GM12891 (cell line): ENCODE data around the gene PCDHA4.
"Not testable (repeated sequence)": the region's sequence is repeated elsewhere in the genome, so short reads cannot be mapped to it uniquely, and the experiment has no call there.

Source experiments
- DNase-seq: peaks from one replicate; pipeline ENCODE4 v3.0.0; 2011; ENCODE audit warnings: low spot score; ENCODE audit not compliant: insufficient read length
- FAIRE-seq: peaks from 2 replicates; lab custom pipeline; 2011; peaks lifted over from hg19 to GRCh38; lab: Jason Lieb, UNC
- PAX5 ChIP-seq: IDR thresholded peaks from 2 replicates; pipeline ENCODE4 v1.6.1; 2011; ENCODE audit warnings: low read length, moderate library complexity, mild to moderate bottlenecking; ENCODE audit not compliant: insufficient read depth, severe bottlenecking
- POLR2A ChIP-seq: IDR thresholded peaks from 2 replicates; pipeline ENCODE4 v1.6.1; 2011; ENCODE audit warnings: low read depth, low read length, control low read depth
- POLR2AphosphoS5 ChIP-seq: IDR thresholded peaks from 2 replicates; pipeline ENCODE4 v1.6.1; 2011; ENCODE audit warnings: low read depth, low read length, control low read depth
- POU2F2 ChIP-seq: IDR thresholded peaks from 2 replicates; pipeline ENCODE4 v1.6.1; 2011; ENCODE audit warnings: low read depth, mild to moderate bottlenecking, control low read depth, low read length, moderate library complexity
- SPI1 ChIP-seq: IDR thresholded peaks from 2 replicates; pipeline ENCODE4 v1.6.1; 2011; ENCODE audit warnings: low read depth, low read length, control low read depth
- TAF1 ChIP-seq: IDR thresholded peaks from 2 replicates; pipeline ENCODE4 v1.6.1; 2011; ENCODE audit warnings: low read depth, low read length, control low read depth

Gene PCDHA4

DNA sequence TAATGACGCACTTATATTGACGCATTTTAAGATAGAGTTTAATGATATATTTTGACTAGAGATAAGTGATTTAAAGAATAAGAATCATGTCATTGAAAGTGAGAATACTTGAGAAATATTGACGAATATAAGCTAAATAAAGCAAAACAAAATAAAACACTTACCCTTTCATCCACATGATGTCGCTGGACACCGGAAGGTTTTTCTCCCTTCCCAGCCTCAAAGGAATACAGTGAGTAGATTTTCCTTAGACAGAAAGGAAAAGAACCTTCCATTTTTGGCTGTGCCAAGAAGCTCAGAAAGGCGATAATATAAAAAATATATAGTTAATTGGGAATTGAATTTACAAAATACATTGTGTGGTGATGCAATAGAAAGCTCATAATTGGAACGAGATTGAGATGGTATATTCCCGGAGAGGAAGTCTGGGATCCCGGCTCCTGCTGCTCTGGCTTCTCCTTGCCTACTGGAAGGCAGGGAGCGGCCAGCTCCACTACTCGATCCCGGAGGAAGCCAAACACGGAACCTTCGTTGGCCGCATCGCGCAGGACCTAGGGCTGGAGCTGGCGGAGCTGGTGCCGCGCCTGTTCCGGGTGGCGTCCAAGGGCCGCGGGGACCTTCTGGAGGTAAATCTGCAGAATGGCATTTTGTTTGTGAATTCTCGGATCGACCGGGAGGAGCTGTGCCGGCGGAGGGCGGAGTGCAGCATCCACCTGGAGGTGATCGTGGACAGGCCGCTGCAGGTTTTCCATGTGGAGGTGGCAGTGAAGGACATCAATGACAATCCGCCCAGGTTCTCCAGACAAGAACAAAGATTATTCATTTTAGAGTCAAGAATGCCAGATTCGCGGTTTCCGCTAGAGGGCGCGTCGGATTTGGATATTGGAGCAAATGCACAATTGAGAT, 14.8 kb downstream of the PCDHA4 start, which contains the start of gene PCDHA5:
TSS of gene PCDHA5 (plus strand) at position 239 of the 906 bp plus-strand sequence.
- FAIRE-seq (no peak), DNase-seq (no peak)
- TF ChIP-seq PAX5 = no peak
- no peak for TF ChIP-seq POLR2AphosphoS5
- TF ChIP-seq SPI1 = no peak
- TF ChIP-seq POLR2A = no peak
- TF ChIP-seq TAF1 = no peak
- no peak for TF ChIP-seq POU2F2

DNA sequence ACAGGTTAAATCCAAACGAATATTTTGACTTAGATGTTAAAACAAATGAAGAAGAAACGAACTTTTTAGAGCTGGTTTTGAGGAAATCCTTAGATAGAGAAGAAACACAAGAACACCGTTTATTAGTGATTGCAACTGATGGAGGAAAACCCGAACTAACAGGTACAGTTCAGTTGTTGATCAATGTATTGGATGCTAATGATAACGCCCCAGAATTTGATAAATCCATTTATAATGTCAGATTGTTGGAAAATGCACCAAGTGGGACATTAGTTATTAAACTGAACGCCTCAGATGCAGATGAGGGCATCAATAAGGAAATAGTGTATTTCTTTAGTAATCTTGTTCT, 15.4 kb downstream of the PCDHA4 start:
- FAIRE-seq = no peak
- no peak for DNase-seq

DNA sequence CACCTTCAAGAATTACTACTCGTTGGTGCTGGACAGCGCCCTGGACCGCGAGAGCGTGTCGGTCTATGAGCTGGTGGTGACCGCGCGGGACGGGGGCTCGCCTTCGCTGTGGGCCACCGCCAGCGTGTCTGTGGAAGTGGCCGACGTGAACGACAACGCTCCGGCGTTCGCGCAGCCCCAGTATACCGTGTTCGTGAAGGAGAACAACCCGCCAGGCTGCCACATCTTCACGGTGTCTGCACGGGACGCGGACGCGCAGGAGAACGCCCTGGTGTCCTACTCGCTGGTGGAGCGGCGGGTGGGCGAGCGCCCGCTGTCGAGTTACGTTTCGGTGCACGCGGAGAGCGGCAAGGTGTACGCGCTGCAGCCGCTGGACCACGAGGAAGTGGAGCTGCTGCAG, 16.1 kb downstream of the PCDHA4 start:
- FAIRE-seq, DNase-seq: not testable (repeated sequence)

More for the DNA sequence above, 15.4 kb downstream of the PCDHA4 start:
- TF ChIP-seq PAX5 (no peak), TAF1 (no peak), SPI1 (no peak), POLR2A (no peak), POLR2AphosphoS5 (no peak), POU2F2 (no peak)

DNA sequence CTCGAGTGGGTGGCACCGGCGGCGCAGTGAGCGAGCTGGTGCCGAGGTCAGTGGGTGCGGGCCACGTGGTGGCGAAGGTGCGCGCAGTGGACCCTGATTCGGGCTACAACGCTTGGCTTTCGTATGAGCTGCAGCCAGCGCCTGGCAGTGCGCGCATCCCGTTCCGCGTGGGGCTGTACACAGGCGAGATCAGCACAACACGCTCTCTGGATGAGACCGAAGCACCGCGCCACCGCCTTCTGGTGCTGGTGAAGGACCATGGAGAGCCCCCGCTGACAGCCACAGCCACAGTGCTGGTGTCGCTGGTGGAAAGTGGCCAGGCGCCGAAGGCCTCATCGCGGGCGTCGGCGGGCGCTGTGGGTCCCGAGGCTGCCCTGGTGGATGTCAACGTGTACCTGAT, 16.6 kb downstream of the PCDHA4 start:
- TF ChIP-seq POU2F2 (no peak), POLR2A (no peak), POLR2AphosphoS5 (no peak), TAF1 (no peak), SPI1 (no peak), PAX5 (no peak)

DNA sequence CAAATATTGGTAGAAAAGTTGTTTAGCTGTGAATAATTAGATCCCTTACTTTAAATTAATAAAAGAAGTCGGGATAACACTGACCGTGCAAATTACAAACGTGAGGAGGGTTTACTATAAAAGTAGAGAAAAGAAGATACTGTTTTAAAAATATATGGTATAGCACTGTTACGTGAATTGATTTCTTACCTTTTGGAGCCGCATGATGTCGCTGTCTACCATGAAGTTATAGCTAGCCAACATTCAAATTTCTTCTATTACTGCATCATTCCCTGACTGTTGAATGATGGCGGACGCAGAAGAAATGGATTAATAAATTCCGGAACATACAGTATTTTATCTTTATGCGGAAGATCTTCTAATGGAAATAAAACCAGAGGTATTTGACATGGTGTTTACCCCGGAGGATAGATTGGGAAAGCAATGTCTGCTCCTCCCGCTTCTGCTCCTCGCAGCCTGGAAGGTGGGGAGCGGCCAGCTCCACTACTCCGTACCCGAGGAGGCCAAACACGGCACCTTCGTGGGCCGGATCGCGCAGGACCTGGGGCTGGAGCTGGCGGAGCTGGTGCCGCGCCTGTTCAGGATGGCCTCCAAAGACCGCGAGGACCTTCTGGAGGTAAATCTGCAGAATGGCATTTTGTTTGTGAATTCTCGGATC, 21.0 kb downstream of the PCDHA4 start, which contains the start of gene PCDHA6:
TSS of gene PCDHA6 (plus strand) at position 257 of the 658 bp plus-strand sequence. CDS start at position 389, 132 bp downstream.
- TF ChIP-seq POU2F2 (no peak), POLR2A (no peak)
- FAIRE-seq (no peak), DNase-seq (no peak)

More for the DNA sequence above, 16.6 kb downstream of the PCDHA4 start:
- DNase-seq (no peak), FAIRE-seq (no peak)

DNA sequence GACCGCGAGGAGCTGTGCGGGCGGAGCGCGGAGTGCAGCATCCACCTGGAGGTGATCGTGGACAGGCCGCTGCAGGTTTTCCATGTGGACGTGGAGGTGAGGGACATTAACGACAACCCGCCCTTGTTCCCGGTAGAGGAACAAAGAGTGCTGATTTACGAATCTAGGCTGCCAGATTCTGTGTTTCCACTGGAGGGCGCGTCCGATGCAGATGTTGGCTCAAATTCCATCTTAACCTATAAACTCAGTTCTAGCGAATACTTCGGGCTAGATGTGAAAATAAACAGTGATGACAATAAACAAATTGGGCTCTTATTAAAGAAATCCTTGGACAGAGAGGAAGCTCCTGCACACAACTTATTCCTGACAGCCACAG, 21.5 kb downstream of the PCDHA4 start:
- DNase-seq = no peak
- no peak for TF ChIP-seq SPI1
- no peak for TF ChIP-seq PAX5
- TF ChIP-seq POLR2A = no peak
- no peak for TF ChIP-seq TAF1
- no peak for TF ChIP-seq POLR2AphosphoS5
- TF ChIP-seq POU2F2 = no peak
- no peak for FAIRE-seq

DNA sequence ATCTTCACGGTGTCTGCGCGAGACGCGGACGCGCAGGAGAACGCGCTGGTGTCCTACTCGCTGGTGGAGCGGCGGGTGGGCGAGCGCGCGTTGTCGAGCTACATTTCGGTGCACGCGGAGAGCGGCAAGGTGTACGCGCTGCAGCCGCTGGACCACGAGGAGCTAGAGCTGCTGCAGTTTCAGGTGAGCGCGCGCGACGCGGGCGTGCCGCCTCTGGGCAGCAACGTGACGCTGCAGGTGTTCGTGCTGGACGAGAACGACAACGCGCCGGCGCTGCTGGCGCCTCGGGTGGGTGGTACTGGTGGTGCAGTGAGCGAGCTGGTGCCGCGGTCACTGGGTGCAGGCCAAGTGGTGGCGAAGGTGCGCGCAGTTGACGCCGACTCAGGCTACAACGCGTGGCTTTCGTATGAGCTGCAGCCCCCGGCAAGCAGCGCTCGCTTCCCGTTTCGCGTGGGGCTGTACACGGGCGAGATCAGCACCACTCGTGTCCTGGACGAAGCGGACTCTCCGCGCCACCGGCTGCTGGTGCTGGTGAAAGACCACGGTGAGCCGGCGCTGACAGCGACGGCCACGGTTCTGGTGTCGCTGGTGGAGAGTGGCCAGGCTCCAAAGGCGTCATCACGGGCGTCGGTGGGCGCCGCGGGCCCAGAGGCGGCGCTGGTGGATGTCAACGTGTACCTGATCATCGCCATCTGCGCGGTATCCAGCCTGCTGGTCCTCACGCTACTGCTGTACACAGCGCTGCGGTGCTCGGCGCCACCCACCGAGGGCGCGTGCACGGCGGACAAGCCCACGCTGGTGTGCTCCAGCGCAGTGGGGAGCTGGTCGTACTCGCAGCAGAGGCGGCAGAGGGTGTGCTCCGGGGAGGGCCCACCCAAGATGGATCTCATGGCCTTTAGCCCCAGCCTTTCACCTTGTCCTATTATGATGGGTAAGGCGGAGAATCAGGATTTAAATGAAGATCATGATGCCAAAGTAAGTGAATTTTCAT, 22.9 kb downstream of the PCDHA4 start:
- DNase-seq, FAIRE-seq: not testable (repeated sequence)

DNA sequence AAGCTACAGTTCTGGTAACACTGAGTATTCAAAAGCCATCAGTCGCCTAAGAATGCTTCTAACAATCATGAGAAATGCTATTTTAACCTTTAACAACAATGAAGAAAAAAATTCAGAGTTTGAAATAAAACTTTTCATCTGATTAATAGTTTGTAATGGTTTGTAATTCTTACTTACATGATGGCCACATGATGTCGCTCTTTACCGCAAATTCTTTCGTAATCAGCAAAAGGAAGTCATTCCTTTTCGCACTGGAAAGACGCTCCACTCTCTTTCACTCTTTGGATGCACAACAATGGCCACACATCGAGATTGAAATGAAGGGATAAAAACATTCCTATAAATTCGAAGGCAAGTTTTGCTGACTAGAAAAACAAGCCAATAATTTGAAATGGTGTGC, 27.1 kb downstream of the PCDHA4 start, which contains the start of gene PCDHA7:
TSS of gene PCDHA7 (plus strand) at position 277 of the 400 bp plus-strand sequence. CDS start at position 392, 115 bp downstream.
- FAIRE-seq (no peak), DNase-seq (no peak)
- TF ChIP-seq PAX5 = no peak

DNA sequence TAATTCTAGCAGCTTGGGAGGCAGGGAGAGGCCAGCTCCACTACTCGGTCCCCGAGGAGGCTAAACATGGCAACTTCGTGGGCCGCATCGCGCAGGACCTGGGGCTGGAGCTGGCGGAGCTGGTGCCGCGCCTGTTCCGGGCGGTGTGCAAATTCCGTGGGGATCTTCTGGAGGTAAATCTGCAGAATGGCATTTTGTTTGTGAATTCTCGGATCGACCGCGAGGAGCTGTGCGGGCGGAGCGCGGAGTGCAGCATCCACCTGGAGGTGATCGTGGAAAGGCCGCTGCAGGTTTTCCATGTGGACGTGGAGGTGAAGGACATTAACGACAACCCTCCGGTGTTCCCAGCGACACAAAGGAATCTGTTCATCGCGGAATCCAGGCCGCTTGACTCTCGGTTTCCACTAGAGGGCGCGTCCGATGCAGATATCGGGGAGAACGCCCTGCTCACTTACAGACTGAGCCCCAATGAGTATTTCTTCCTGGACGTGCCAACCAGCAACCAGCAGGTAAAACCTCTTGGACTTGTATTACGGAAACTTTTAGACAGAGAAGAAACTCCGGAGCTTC, 27.7 kb downstream of the PCDHA4 start:
- FAIRE-seq, DNase-seq: not testable (repeated sequence)
